Mesenchymal stem cell (in vitro differentiated cells and primary cell): ENCODE results near the gene REEP5.
A peak's percentile ranks its signal among the peaks of the same experiment; 100 is the strongest.
"Not testable (repeated sequence)": the region's sequence is repeated elsewhere in the genome, so short reads cannot be mapped to it uniquely, and the experiment has no call there.

Source experiments
- DNase-seq: peaks from one replicate; pipeline ENCODE4 v3.0.0-alpha.2; 2013
- H2AFZ ChIP-seq: one replicate; pipeline ENCODE4 v1.6.1; 2013; ENCODE audit warnings: low read depth, mild to moderate bottlenecking, control low read depth, inconsistent platforms, low read length, moderate library complexity
- H2AK5ac ChIP-seq: 2 replicates; pipeline ENCODE4 v1.6.1; 2013; ENCODE audit warnings: low read length, moderate library complexity, mild to moderate bottlenecking, inconsistent platforms; ENCODE audit not compliant: severe bottlenecking
- H2BK120ac ChIP-seq: one replicate; pipeline ENCODE4 v1.6.1; 2013; ENCODE audit warnings: low read depth, mild to moderate bottlenecking, inconsistent platforms, low read length, moderate library complexity
- H2BK12ac ChIP-seq, 2 experiments: one replicate each; pipeline ENCODE4 v1.6.1; 2013; ENCODE audit warnings: inconsistent platforms in 2 of 2, low read length in 2 of 2, mild to moderate bottlenecking in 2 of 2, moderate library complexity in 2 of 2, control low read depth in 1 of 2
- H2BK15ac ChIP-seq: one replicate; pipeline ENCODE4 v1.6.1; 2013; ENCODE audit warnings: mild to moderate bottlenecking, low read depth, inconsistent platforms; ENCODE audit not compliant: poor library complexity, severe bottlenecking
- H2BK5ac ChIP-seq: 2 replicates; pipeline ENCODE4 v1.6.1; 2013; ENCODE audit warnings: low read depth, mild to moderate bottlenecking, low read length, control low read depth, inconsistent platforms; ENCODE audit not compliant: poor library complexity, severe bottlenecking
- H3K14ac ChIP-seq, 2 experiments: one replicate each; pipeline ENCODE4 v1.6.1; 2013; ENCODE audit warnings: inconsistent platforms in 2 of 2, low read length in 2 of 2, control low read depth in 1 of 2, mild to moderate bottlenecking in 1 of 2, moderate library complexity in 1 of 2
- H3K18ac ChIP-seq, 2 experiments: one replicate each; pipeline ENCODE4 v1.6.1; 2013; ENCODE audit warnings: inconsistent platforms in 2 of 2, low read length in 2 of 2, control low read depth in 1 of 2, low read depth in 1 of 2, mild to moderate bottlenecking in 1 of 2
- H3K23ac ChIP-seq, 2 experiments: one replicate each; pipeline ENCODE4 v1.6.1; 2013; ENCODE audit warnings: inconsistent platforms in 2 of 2, low read length in 2 of 2, mild to moderate bottlenecking in 2 of 2, moderate library complexity in 2 of 2, control low read depth in 1 of 2
- H3K27ac ChIP-seq: 2 replicates; pipeline ENCODE4 v1.5.1; 2013; ENCODE audit warnings: mild to moderate bottlenecking, moderate library complexity, low read length, control low read depth, inconsistent platforms; ENCODE audit not compliant: poor library complexity, severe bottlenecking
- H3K27me3 ChIP-seq, 2 experiments: 2 replicates each; pipeline versions ENCODE4 v1.6.1 to v1.7.0; 2013; ENCODE audit warnings: low read length in 2 of 2, mild to moderate bottlenecking in 2 of 2, moderate library complexity in 2 of 2, control low read depth in 1 of 2, inconsistent platforms in 1 of 2; ENCODE audit not compliant: control insufficient read depth in 1 of 2, insufficient read depth in 1 of 2
- H3K36me3 ChIP-seq, 2 experiments: 2 replicates each; pipeline versions ENCODE4 v1.6.1 to v1.7.0; 2013; ENCODE audit warnings: low read length in 2 of 2, control low read depth in 1 of 2, inconsistent platforms in 1 of 2, low read depth in 1 of 2, mild to moderate bottlenecking in 1 of 2; ENCODE audit not compliant: insufficient read depth in 2 of 2, control insufficient read depth in 1 of 2
- H3K4ac ChIP-seq, 2 experiments: one replicate each; pipeline ENCODE4 v1.6.1; 2013; ENCODE audit warnings: inconsistent platforms in 2 of 2, low read length in 2 of 2, mild to moderate bottlenecking in 2 of 2, moderate library complexity in 2 of 2, control low read depth in 1 of 2, low read depth in 1 of 2
- H3K4me1 ChIP-seq: 2 replicates; pipeline ENCODE4 v1.6.1; 2013; ENCODE audit warnings: low read depth, low read length, control low read depth; ENCODE audit not compliant: control insufficient read depth, insufficient read depth
- H3K4me2 ChIP-seq: 2 replicates; pipeline ENCODE4 v1.6.1; 2013; ENCODE audit warnings: low read length, mild to moderate bottlenecking, inconsistent platforms; ENCODE audit not compliant: poor library complexity, severe bottlenecking
- H3K4me3 ChIP-seq, 2 experiments: 2 replicates each; pipeline versions ENCODE4 v1.5.1 to v1.7.0; 2013; ENCODE audit warnings: low read length in 2 of 2, mild to moderate bottlenecking in 2 of 2, control low read depth in 1 of 2, low read depth in 1 of 2; ENCODE audit not compliant: insufficient read depth in 1 of 2
- H3K79me1 ChIP-seq: replicated peaks from 2 replicates; pipeline ENCODE4 v1.6.1; 2013; ENCODE audit warnings: mild to moderate bottlenecking, control low read depth, low read length, inconsistent platforms; ENCODE audit not compliant: poor library complexity, severe bottlenecking
- H3K9ac ChIP-seq: 2 replicates; pipeline ENCODE4 v1.7.0; 2013; ENCODE audit warnings: mild to moderate bottlenecking, low read length, moderate library complexity
- H3K9me3 ChIP-seq: 2 replicates; pipeline ENCODE4 v1.7.0; 2013; ENCODE audit warnings: mild to moderate bottlenecking, low read length; ENCODE audit not compliant: control insufficient read depth
- H4K8ac ChIP-seq: one replicate; pipeline ENCODE4 v1.6.1; 2013; ENCODE audit warnings: inconsistent platforms, mild to moderate bottlenecking, low read length, moderate library complexity
- H4K91ac ChIP-seq: one replicate; pipeline ENCODE4 v1.6.1; 2013; ENCODE audit warnings: mild to moderate bottlenecking, low read length, inconsistent platforms
- WGBS: methylation state at CpG from one replicate; pipeline ENCODE4 v1.1.7; 2013; ENCODE audit warnings: mixed read lengths; 5-methylcytosine and 5-hydroxymethylcytosine counted together

REEP5 gene

GRCh38 chr5:112967520-112968083 is 45.6 kb upstream of the REEP5 start:
- no peak overlapping the region for H3K14ac ChIP-seq
- DNase-seq = no peak
- 100% methylated on average over 2 of the region's 6 CpGs for WGBS
- no peaks in the 10 kb centered on the region for H3K27me3 ChIP-seq
- H2BK120ac ChIP-seq = no peak overlapping the region
- no peak overlapping the region for H4K8ac ChIP-seq
- no peak overlapping the region for H3K9ac ChIP-seq
- H3K9me3 ChIP-seq = no peaks in the 10 kb centered on the region
- peak overlapping the region in 1 of 2 experiments; percentile 54 for H2BK12ac ChIP-seq
- H2AFZ ChIP-seq = no peak overlapping the region
- no peak overlapping the region for H3K18ac ChIP-seq
- H3K79me1 ChIP-seq = no peaks in the 10 kb centered on the region
- H3K23ac ChIP-seq = no peak overlapping the region
- no peak overlapping the region for H4K91ac ChIP-seq
- peaks cover 10% of the 10 kb centered on the region for H3K4me1 ChIP-seq
- H2BK5ac ChIP-seq = no peak overlapping the region
- H3K4ac ChIP-seq = no peak overlapping the region
- no peak overlapping the region for H2BK15ac ChIP-seq
- no peak overlapping the region for H2AK5ac ChIP-seq
- no peak overlapping the region for H3K4me2 ChIP-seq
- no peaks in the 10 kb centered on the region for H3K36me3 ChIP-seq
- no peak overlapping the region for H3K27ac ChIP-seq
- H3K4me3 ChIP-seq = no peak overlapping the region

- no peak overlapping the region for H3K4me3 ChIP-seq
- H3K4me1 ChIP-seq = peaks cover 10% of the 10 kb centered on the region
- no peak overlapping the region for H2AFZ ChIP-seq
- no peak overlapping the region for H3K14ac ChIP-seq
- no peak overlapping the region for H3K18ac ChIP-seq
- H2AK5ac ChIP-seq = no peak overlapping the region
- H2BK120ac ChIP-seq = no peak overlapping the region
- no peak for DNase-seq
- no peak overlapping the region for H3K27ac ChIP-seq
- no peak overlapping the region for H3K4me2 ChIP-seq
- no peaks in the 10 kb centered on the region for H3K27me3 ChIP-seq
- H3K79me1 ChIP-seq = no peaks in the 10 kb centered on the region
- no peak overlapping the region for H2BK15ac ChIP-seq
- no peak overlapping the region for H3K9ac ChIP-seq
- H3K4ac ChIP-seq = no peak overlapping the region
- H3K36me3 ChIP-seq = no peaks in the 10 kb centered on the region
- 97% methylated on average over 8 of the region's 8 CpGs for WGBS
- no peak overlapping the region for H2BK5ac ChIP-seq
- no peaks in the 10 kb centered on the region for H3K9me3 ChIP-seq
- H3K23ac ChIP-seq = no peak overlapping the region
- H4K8ac ChIP-seq = no peak overlapping the region
- no peak overlapping the region for H4K91ac ChIP-seq
- H2BK12ac ChIP-seq = no peak overlapping the region
Observed at GRCh38 chr5:112965733-112966306, 43.8 kb upstream of the REEP5 start.

- H3K9me3 ChIP-seq, H2BK120ac ChIP-seq, H2AFZ ChIP-seq, H3K9ac ChIP-seq, H3K27ac ChIP-seq, H4K91ac ChIP-seq, H3K14ac ChIP-seq, H3K18ac ChIP-seq, H3K23ac ChIP-seq, DNase-seq, H2BK15ac ChIP-seq, H4K8ac ChIP-seq, H3K4me2 ChIP-seq, H3K4me1 ChIP-seq, H2AK5ac ChIP-seq, H3K27me3 ChIP-seq, H3K36me3 ChIP-seq, H3K4ac ChIP-seq, H3K79me1 ChIP-seq, H2BK12ac ChIP-seq, H2BK5ac ChIP-seq, H3K4me3 ChIP-seq: not testable (repeated sequence)
- 92% methylated on average over 2 of the region's 3 CpGs for WGBS
Observed at GRCh38 chr5:112963374-112963733, 41.3 kb upstream of the REEP5 start.

DNA sequence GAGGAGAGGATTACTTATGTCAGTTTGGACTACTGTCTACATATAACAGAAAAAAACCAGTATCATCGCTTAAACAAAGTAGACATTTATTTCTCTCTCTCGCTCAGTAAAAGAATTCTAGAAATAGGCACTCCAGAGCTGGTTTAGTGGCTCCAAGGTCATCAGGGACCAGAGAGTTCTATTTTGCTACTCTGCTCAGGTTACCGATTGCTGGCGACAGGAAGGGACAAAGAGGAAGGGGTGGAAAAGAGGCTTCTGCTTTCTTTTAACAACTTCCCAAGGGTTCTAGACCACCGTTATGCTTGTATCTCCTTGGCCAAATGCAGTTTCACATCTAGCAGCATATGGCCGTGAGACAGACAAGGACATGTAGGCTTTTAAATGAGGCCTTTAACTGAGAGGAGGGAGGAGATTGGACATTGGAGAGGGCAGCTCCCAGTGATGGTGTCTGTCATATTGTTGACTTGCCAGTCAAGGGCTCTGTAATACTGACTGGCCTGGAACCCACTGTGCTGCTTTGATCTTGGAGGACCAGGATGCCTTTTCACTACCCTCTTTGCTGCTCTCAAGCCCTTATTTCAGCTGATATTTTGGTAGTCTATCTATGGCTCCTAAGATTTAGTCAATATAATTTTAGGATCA is 39.0 kb upstream of the REEP5 start:
- Histone ChIP-seq H3K4me3 (no peak overlapping the region), H3K27me3 (no peaks in the 10 kb centered on the region), H3K4ac (no peak overlapping the region), H3K79me1 (no peaks in the 10 kb centered on the region), H3K36me3 (no peaks in the 10 kb centered on the region), H3K14ac (no peak overlapping the region), H3K23ac (no peak overlapping the region), H2AK5ac (no peak overlapping the region), H3K4me1 (peaks cover 5% of the 10 kb centered on the region), H3K9ac (no peak overlapping the region), H3K9me3 (no peaks in the 10 kb centered on the region), H2BK12ac (no peak overlapping the region), H3K18ac (no peak overlapping the region), H2BK5ac (no peak overlapping the region), H2BK15ac (no peak overlapping the region), H3K27ac (no peak overlapping the region), H4K8ac (no peak overlapping the region), H2BK120ac (no peak overlapping the region), H2AFZ (no peak overlapping the region), H3K4me2 (no peak overlapping the region), H4K91ac (no peak overlapping the region)
- WGBS = 80% methylated on average over 6 of the region's 6 CpGs
- no peak for DNase-seq
